IMR-90 (cell line): Measurements from ENCODE around the gene CD248. TPM values are rescaled to one million over a fixed set of nuclear protein-coding genes. Genes with fewer than 3 reads are reported as not detected.

ENCODE experiments used
- ATAC-seq: fragments of 200-7000 bp; cut with Tn5 transposase; 2 replicates; pipeline ENCODE4 v1.9.1; 2020; ENCODE audit warnings: low read depth, mild to moderate bottlenecking, moderate library complexity
- BruUV-seq: library from RNA; stranded (reverse); fragments of 400-500 nt; replicated peaks from 2 replicates; lab custom pipeline; 2021; lab: Mats Ljungman, UMichigan
- CTCF ChIA-PET: fragments of 300-600 bp; formaldehyde crosslinking; extraction: SDS; loops from one replicate; lab custom pipeline; 2021; ENCODE audit warnings: antibody characterized with exemption; lab: Yijun Ruan, JAX
- POLR2A ChIA-PET: fragments of 300-600 bp; sonication (Branson Sonifier 250); formaldehyde crosslinking; loops from one replicate; lab custom pipeline; 2022; ENCODE audit warnings: antibody characterized with exemption; ENCODE audit not compliant: unreplicated experiment; lab: Charles Lee
- DNase-seq: peaks from one replicate; pipeline ENCODE4 v3.0.0; 2013
- H2AFZ ChIP-seq: replicated peaks from 2 replicates; pipeline ENCODE3; 2013; ENCODE audit warnings: low read length, mild to moderate bottlenecking; ENCODE audit not compliant: poor library complexity
- H2AK5ac ChIP-seq: 2 replicates; pipeline ENCODE4 v1.6.1; 2013; ENCODE audit warnings: low read depth, low read length, inconsistent platforms
- H2AK9ac ChIP-seq: replicated peaks from 2 replicates; pipeline ENCODE3; 2013; ENCODE audit warnings: mild to moderate bottlenecking, low read depth, low read length, moderate library complexity; ENCODE audit not compliant: poor library complexity
- H2BK120ac ChIP-seq: 2 replicates; pipeline ENCODE4 v1.6.1; 2013; ENCODE audit warnings: low read depth, low read length, inconsistent platforms
- H2BK15ac ChIP-seq: 3 replicates; pipeline ENCODE4 v1.6.1; 2013; ENCODE audit warnings: low read depth, low read length, inconsistent platforms
- H2BK20ac ChIP-seq: 2 replicates; pipeline ENCODE4 v1.6.1; 2013; ENCODE audit warnings: low read depth, mild to moderate bottlenecking, inconsistent platforms, low read length, moderate library complexity
- H2BK5ac ChIP-seq: 2 replicates; pipeline ENCODE4 v1.6.1; 2013; ENCODE audit warnings: mild to moderate bottlenecking, low read depth, low read length, inconsistent platforms; ENCODE audit not compliant: poor library complexity, severe bottlenecking
- H3K14ac ChIP-seq: replicated peaks from 2 replicates; pipeline ENCODE4 v1.6.1; 2013; ENCODE audit warnings: low read depth, low read length, inconsistent platforms
- H3K18ac ChIP-seq: 2 replicates; pipeline ENCODE4 v1.6.1; 2013; ENCODE audit warnings: low read depth, low read length, control low read depth
- H3K23ac ChIP-seq: 2 replicates; pipeline ENCODE4 v1.6.1; 2013; ENCODE audit warnings: low read depth, low read length, inconsistent platforms
- H3K27ac ChIP-seq: 2 replicates; pipeline ENCODE4 v1.5.1; 2013; ENCODE audit warnings: mild to moderate bottlenecking, control low read depth, low read length; ENCODE audit not compliant: insufficient read depth
- H3K27me3 ChIP-seq: 2 replicates; pipeline ENCODE4 v1.6.1; 2013; ENCODE audit warnings: low read length; ENCODE audit not compliant: control insufficient read depth, insufficient read depth
- H3K36me3 ChIP-seq: 2 replicates; pipeline ENCODE4 v1.6.1; 2013; ENCODE audit warnings: low read length, mixed read lengths; ENCODE audit not compliant: control insufficient read depth, insufficient read depth
- H3K4ac ChIP-seq: 2 replicates; pipeline ENCODE4 v1.6.1; 2013; ENCODE audit warnings: low read depth, low read length, inconsistent platforms
- H3K4me1 ChIP-seq: 2 replicates; pipeline ENCODE4 v1.6.1; 2013; ENCODE audit warnings: low read length, mixed read lengths; ENCODE audit not compliant: control insufficient read depth, insufficient read depth
- H3K4me2 ChIP-seq: 2 replicates; pipeline ENCODE4 v1.6.1; 2013; ENCODE audit warnings: low read depth, mild to moderate bottlenecking, control low read depth, low read length, moderate library complexity
- H3K4me3 ChIP-seq: 2 replicates; pipeline ENCODE4 v1.5.1; 2013; ENCODE audit warnings: low read depth, mild to moderate bottlenecking, control low read depth, low read length, moderate library complexity; ENCODE audit not compliant: insufficient read depth
- H3K56ac ChIP-seq: 2 replicates; pipeline ENCODE4 v1.6.1; 2013; ENCODE audit warnings: low read length, inconsistent platforms; ENCODE audit not compliant: insufficient read depth; ENCODE audit errors: extremely low read depth
- H3K79me1 ChIP-seq, 2 experiments: 2 replicates each; pipeline ENCODE4 v1.6.1; 2013; ENCODE audit warnings: low read length in 2 of 2, inconsistent platforms in 1 of 2, low read depth in 1 of 2
- H3K9ac ChIP-seq: 2 replicates; pipeline ENCODE4 v1.6.1; 2013; ENCODE audit warnings: low read depth, low read length, control low read depth
- H3K9me1 ChIP-seq: 2 replicates; pipeline ENCODE4 v1.6.1; 2013; ENCODE audit warnings: low read length, inconsistent platforms; ENCODE audit not compliant: insufficient read depth
- H3K9me3 ChIP-seq: 2 replicates; pipeline ENCODE4 v1.6.1; 2013; ENCODE audit warnings: low read length; ENCODE audit not compliant: control insufficient read depth, insufficient read depth
- H4K20me1 ChIP-seq: 2 replicates; pipeline ENCODE4 v1.6.1; 2013; ENCODE audit warnings: low read length, inconsistent platforms; ENCODE audit not compliant: insufficient read depth
- H4K5ac ChIP-seq: 2 replicates; pipeline ENCODE4 v1.6.1; 2013; ENCODE audit warnings: mild to moderate bottlenecking, low read depth, low read length, control low read depth
- H4K8ac ChIP-seq, 2 experiments: 2 replicates each; pipeline ENCODE4 v1.6.1; 2013; ENCODE audit warnings: low read depth in 2 of 2, low read length in 2 of 2, control low read depth in 1 of 2, inconsistent platforms in 1 of 2
- H4K91ac ChIP-seq: 2 replicates; pipeline ENCODE4 v1.6.1; 2013; ENCODE audit warnings: low read depth, low read length, inconsistent platforms; ENCODE audit not compliant: insufficient read depth
- BHLHE40 ChIP-seq: fragments of 150-350 bp; IDR thresholded peaks from 2 replicates; pipeline ENCODE4 v1.6.1; 2016; ENCODE audit warnings: mild to moderate bottlenecking, low read depth, low read length
- CEBPB ChIP-seq: IDR thresholded peaks from 2 replicates; pipeline ENCODE4 v1.6.1; 2012; ENCODE audit warnings: low read depth, low read length, improper control_type of control experiment
- CHD1 ChIP-seq: IDR thresholded peaks from 2 replicates; pipeline ENCODE4 v1.6.1; 2012; ENCODE audit warnings: low read depth, low read length, improper control_type of control experiment
- FOS ChIP-seq: fragments of 150-350 bp; IDR thresholded peaks from 2 replicates; pipeline ENCODE4 v1.6.1; 2016; ENCODE audit warnings: low read depth, low read length
- MAFK ChIP-seq: IDR thresholded peaks from 2 replicates; pipeline ENCODE4 v1.6.1; 2012; ENCODE audit warnings: low read depth, low read length, improper control_type of control experiment
- MAZ ChIP-seq: IDR thresholded peaks from 2 replicates; pipeline ENCODE4 v1.6.1; 2012; ENCODE audit warnings: low read depth, mild to moderate bottlenecking, low read length, improper control_type of control experiment, moderate library complexity, borderline replicate concordance
- MXI1 ChIP-seq: IDR thresholded peaks from 2 replicates; pipeline ENCODE4 v1.6.1; 2012; ENCODE audit warnings: low read depth, mild to moderate bottlenecking, low read length, moderate library complexity, borderline replicate concordance
- NFE2L2 ChIP-seq: fragments of 150-350 bp; IDR thresholded peaks from 2 replicates; pipeline ENCODE4 v1.6.1; 2016; ENCODE audit warnings: low read depth, mild to moderate bottlenecking, low read length
- POLR2A ChIP-seq: IDR thresholded peaks from 2 replicates; pipeline ENCODE4 v1.6.1; 2012; ENCODE audit warnings: mild to moderate bottlenecking, low read depth, low read length
- RAD21 ChIP-seq: IDR thresholded peaks from 2 replicates; pipeline ENCODE4 v1.6.1; 2012; ENCODE audit warnings: low read length, improper control_type of control experiment
- RCOR1 ChIP-seq: IDR thresholded peaks from 2 replicates; pipeline ENCODE4 v1.6.1; 2012; ENCODE audit warnings: mild to moderate bottlenecking, low read length, improper control_type of control experiment; ENCODE audit not compliant: insufficient replicate concordance
- RFX5 ChIP-seq: IDR thresholded peaks from 2 replicates; pipeline ENCODE4 v1.8.0; 2012; ENCODE audit warnings: low read depth, mild to moderate bottlenecking, low read length, moderate library complexity
- SMC3 ChIP-seq: fragments of 150-350 bp; IDR thresholded peaks from 2 replicates; pipeline ENCODE4 v1.6.1; 2016; ENCODE audit warnings: low read depth, mild to moderate bottlenecking, antibody characterized with exemption, low read length, moderate library complexity
- WGBS, 2 experiments: methylation state at CpG; one replicate each; pipeline versions ENCODE4 v1.1.5 to v1.1.7; 2013; ENCODE audit warnings: missing lambda C conversion rate in 2 of 2; ENCODE audit not compliant: insufficient read length in 1 of 2; ENCODE audit errors: extremely low coverage in 2 of 2; 5-methylcytosine and 5-hydroxymethylcytosine counted together
- dilution Hi-C: fragments of 300-500 bp; cut with HindIII; formaldehyde crosslinking; loops from one replicate; pipeline ENCODE4 v1.14.3; 2018; ENCODE audit warnings: low sequenced_read_pairs; ENCODE audit not compliant: unreplicated experiment
- in situ Hi-C: fragments of 300-500 bp; cut with MboI; formaldehyde crosslinking; loops from 3 replicates; pipeline ENCODE4 v1.14.3; 2019; ENCODE audit warnings: low sequenced_read_pairs, inconsistent platforms, mixed read lengths
- intact Hi-C: fragments of 100-400 bp; cut with micrococcal nuclease; formaldehyde crosslinking; loops from 2 replicates; pipeline ENCODE4 v1.10.0; 2022
- polyA plus RNA-seq, 3 experiments: library from polyadenylated mRNA; depleted of rRNA; stranded (reverse); fragments of >200 nt; gene quantifications; 2 replicates each; pipeline ENCODE4 v1.2.3, GENCODE V29; 2012; ENCODE audit warnings: low replicate concordance in 1 of 3
- total RNA-seq: library from RNA; depleted of rRNA; stranded (reverse); fragments of >200 nt; gene quantifications from 2 replicates; pipeline ENCODE4 v1.2.3, GENCODE V29; 2012
- TF ChIP-seq, protein P1 (sequence below): fragments of 150-350 bp; IDR thresholded peaks from 2 replicates; pipeline ENCODE4 v1.6.1; 2016; ENCODE audit warnings: low read depth, mild to moderate bottlenecking, low read length, moderate library complexity, borderline replicate concordance
- TF ChIP-seq, protein P2 (sequence below): conservative IDR thresholded peaks from 2 replicates; pipeline ENCODE4 v1.5.1; 2012; ENCODE audit warnings: mild to moderate bottlenecking, low read depth, low read length, improper control_type of control experiment

The CD248 gene
- total and polyA plus RNA-seq, 2 of the 4 experiments (the other 2 are of a cell fraction): 19.5 to 223 TPM

DNA sequence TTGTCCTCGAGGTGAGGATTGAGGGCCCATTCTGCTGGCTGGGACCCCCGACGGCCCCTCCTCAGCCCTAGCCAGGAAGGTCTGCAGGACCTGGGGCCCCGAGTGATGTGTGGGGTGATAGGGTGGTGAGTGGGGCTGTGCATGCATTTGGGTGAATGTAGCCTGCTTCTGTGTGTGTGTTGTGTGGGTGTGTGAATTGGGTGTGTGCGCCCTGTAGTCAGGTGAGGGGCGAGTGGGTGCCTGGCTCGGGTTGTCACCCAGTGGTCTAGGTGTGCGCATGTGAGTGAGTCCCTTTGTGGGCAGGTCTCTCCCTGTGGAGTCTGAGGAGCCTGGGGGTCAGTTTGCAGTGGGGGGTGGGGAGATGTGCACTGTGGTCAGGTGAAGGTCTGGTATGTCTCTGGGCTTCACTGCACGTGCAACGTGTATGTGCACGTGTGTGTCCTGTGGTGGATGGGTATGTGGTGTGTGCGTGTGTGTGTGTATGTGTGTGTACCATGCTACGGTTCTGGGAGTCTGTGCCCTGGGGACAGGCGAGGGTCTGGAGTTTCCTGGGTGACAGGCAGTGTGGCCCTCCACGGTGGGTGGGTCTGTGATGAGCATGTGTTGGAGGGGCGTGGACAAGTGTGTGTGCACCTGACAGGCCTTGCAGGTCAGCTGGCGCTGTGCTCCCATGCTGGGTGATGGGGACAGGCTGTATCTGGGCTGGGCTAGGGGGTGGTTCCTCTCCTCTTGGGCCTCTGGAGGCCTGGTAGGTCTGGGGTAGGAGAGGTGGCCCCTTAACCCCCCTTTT lies 24.1 kb downstream of the CD248 start:
- Histone ChIP-seq H2AK9ac (no peak overlapping the region), H4K5ac (no peak overlapping the region), H3K14ac (no peak overlapping the region), H4K20me1 (0 out of 2 replicates have a peak, but pooled peaks cover 2% of the 10 kb centered on the region), H3K4me3 (no peak overlapping the region), H2BK20ac (no peak overlapping the region), H3K23ac (no peak overlapping the region), H3K79me1 (peaks cover 3 to 10% of the 10 kb centered on the region in 2 experiments; a peak in 3 of 4 replicates), H3K36me3 (no peaks in the 10 kb centered on the region), H2AK5ac (no peak overlapping the region), H3K4ac (no peak overlapping the region), H2AFZ (no peak overlapping the region), H3K4me1 (peaks cover 8% of the 10 kb centered on the region), H3K27me3 (peaks cover 46% of the 10 kb centered on the region), H3K9ac (no peak overlapping the region), H3K4me2 (no peak overlapping the region), H2BK15ac (no peak overlapping the region), H3K56ac (no peak overlapping the region), H4K91ac (no peak overlapping the region), H2BK5ac (no peak overlapping the region), H2BK120ac (no peak overlapping the region), H3K9me1 (peaks cover 11% of the 10 kb centered on the region), H4K8ac (no peak overlapping the region), H3K27ac (no peak overlapping the region), H3K18ac (no peak overlapping the region), H3K9me3 (no peaks in the 10 kb centered on the region)
- ChIA-PET CTCF (no interaction called here), POLR2A (no interaction called here)
- intact Hi-C loops: no loop called here
- ATAC-seq: no peak
- 64% methylated on average over 13 of the region's 17 CpGs; no CpG with 5 or more reads in 1 of the 2 experiments for whole genome bisulfite sequencing, 2 experiments
- in situ Hi-C loops: no loop called here
- dilution Hi-C loops: no loop called here
- BruUV-seq: no TSS peak
- DNase-seq: no peak
- TF ChIP-seq NFE2L2 (no peak), MAZ (no peak), MAFK (no peak), FOS (no peak), CHD1 (no peak), POLR2A (no peak), MXI1 (no peak), SMC3 (no peak), RFX5 (no peak), BHLHE40 (no peak), RCOR1 (no peak), RAD21 (no peak), CEBPB (no peak)
- TF ChIP-seq, protein P1, sequence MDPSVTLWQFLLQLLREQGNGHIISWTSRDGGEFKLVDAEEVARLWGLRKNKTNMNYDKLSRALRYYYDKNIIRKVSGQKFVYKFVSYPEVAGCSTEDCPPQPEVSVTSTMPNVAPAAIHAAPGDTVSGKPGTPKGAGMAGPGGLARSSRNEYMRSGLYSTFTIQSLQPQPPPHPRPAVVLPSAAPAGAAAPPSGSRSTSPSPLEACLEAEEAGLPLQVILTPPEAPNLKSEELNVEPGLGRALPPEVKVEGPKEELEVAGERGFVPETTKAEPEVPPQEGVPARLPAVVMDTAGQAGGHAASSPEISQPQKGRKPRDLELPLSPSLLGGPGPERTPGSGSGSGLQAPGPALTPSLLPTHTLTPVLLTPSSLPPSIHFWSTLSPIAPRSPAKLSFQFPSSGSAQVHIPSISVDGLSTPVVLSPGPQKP: no peak
- TF ChIP-seq, protein P2, sequence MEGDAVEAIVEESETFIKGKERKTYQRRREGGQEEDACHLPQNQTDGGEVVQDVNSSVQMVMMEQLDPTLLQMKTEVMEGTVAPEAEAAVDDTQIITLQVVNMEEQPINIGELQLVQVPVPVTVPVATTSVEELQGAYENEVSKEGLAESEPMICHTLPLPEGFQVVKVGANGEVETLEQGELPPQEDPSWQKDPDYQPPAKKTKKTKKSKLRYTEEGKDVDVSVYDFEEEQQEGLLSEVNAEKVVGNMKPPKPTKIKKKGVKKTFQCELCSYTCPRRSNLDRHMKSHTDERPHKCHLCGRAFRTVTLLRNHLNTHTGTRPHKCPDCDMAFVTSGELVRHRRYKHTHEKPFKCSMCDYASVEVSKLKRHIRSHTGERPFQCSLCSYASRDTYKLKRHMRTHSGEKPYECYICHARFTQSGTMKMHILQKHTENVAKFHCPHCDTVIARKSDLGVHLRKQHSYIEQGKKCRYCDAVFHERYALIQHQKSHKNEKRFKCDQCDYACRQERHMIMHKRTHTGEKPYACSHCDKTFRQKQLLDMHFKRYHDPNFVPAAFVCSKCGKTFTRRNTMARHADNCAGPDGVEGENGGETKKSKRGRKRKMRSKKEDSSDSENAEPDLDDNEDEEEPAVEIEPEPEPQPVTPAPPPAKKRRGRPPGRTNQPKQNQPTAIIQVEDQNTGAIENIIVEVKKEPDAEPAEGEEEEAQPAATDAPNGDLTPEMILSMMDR: no peak
